Activated T-helper 2 cell treated with anti-CD3 and anti-CD28 coated beads, Interferon-gamma antibody, Interleukin-2, Interleukin-4, amounts not matched to agents 10 μg/mL and 5 μg/mL and 100 μg/mL, durations not matched to agents 14 hours and 24 hours and 36 hours (primary cell): ENCODE results near the gene NGLY1. TPM values are rescaled to one million over a fixed set of nuclear protein-coding genes. Genes with fewer than 3 reads are reported as not detected.

Experiments used
- DNase-seq: peaks from one replicate; pipeline ENCODE4 v3.0.0; 2021; ENCODE audit warnings: low spot score
- H3K27ac Mint-ChIP-seq: one replicate; pipeline ENCODE4 v1.8.0; 2021; ENCODE audit warnings: mixed read lengths
- H3K27me3 Mint-ChIP-seq: one replicate; pipeline ENCODE4 v1.8.0; 2021; ENCODE audit warnings: low read depth, mixed read lengths
- H3K36me3 Mint-ChIP-seq: one replicate; pipeline ENCODE4 v1.8.0; 2021; ENCODE audit warnings: low read depth, mixed read lengths
- H3K4me1 Mint-ChIP-seq: one replicate; pipeline ENCODE4 v1.8.0; 2021; ENCODE audit warnings: low read depth, mixed read lengths
- H3K4me3 Mint-ChIP-seq: one replicate; pipeline ENCODE4 v1.8.0; 2021; ENCODE audit warnings: low read depth, mild to moderate bottlenecking, moderate library complexity, mixed read lengths
- H3K9me3 Mint-ChIP-seq: one replicate; pipeline ENCODE4 v1.8.0; 2021; ENCODE audit warnings: mixed read lengths
- intact Hi-C: fragments of 100-400 bp; cut with micrococcal nuclease; formaldehyde crosslinking; loops from one replicate; pipeline ENCODE4 v1.15.1; 2023
- total RNA-seq: library from RNA; stranded (reverse); gene quantifications from 2 replicates; pipeline ENCODE4 v1.2.3, GENCODE V29; 2022

The NGLY1 gene, protein sequence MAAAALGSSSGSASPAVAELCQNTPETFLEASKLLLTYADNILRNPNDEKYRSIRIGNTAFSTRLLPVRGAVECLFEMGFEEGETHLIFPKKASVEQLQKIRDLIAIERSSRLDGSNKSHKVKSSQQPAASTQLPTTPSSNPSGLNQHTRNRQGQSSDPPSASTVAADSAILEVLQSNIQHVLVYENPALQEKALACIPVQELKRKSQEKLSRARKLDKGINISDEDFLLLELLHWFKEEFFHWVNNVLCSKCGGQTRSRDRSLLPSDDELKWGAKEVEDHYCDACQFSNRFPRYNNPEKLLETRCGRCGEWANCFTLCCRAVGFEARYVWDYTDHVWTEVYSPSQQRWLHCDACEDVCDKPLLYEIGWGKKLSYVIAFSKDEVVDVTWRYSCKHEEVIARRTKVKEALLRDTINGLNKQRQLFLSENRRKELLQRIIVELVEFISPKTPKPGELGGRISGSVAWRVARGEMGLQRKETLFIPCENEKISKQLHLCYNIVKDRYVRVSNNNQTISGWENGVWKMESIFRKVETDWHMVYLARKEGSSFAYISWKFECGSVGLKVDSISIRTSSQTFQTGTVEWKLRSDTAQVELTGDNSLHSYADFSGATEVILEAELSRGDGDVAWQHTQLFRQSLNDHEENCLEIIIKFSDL
- total RNA-seq: 71.6 and 78.8 TPM in 2 replicates

GRCh38 chr3:25782938-25783660 is at the start of gene NGLY1:
TSS of gene NGLY1 (minus strand) at chr3:25783443. CDS start at chr3:25783390, 53 bp downstream.
- H3K4me1 Mint-ChIP-seq: peaks cover 54% of the 10 kb centered on the region

DNA sequence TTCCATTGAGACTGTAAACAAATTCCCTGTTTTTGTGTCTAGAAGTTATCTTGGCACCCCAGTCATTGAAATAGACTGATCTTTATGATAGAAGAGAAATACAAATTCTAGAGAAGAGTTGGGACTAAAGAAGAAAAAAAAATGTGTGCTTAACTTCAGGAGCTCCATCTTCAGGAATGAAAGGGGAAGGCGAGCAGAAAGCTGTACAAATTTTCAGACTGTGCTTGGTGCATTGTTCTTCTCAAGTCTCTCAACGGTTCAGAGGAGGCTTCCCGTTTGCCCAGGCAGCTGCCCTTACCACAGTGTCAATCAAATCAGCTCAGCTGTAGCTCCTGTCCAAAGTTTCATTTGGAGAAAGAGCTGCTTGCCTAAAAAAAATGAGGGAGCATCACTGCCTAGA is 48.3 kb upstream of the NGLY1 start:
- intact Hi-C loops: no loop called here
- peaks cover 23% of the 10 kb centered on the region for H3K27me3 Mint-ChIP-seq

More at GRCh38 chr3:25782938-25783660, at the start of gene NGLY1:
- DNase-seq: peak; percentile 82
- Mint-ChIP-seq H3K27me3 (no peaks in the 10 kb centered on the region), H3K4me3 (peak within 1 kb of the TSS; percentile 87), H3K9me3 (no peaks in the 10 kb centered on the region), H3K27ac (peak within 1 kb of the TSS; percentile 83), H3K36me3 (peaks cover 27% of the 10 kb centered on the region)
- intact Hi-C loops: loop anchor here (1.0 to 10.0 kb wide), 6 partner anchors 7 to 1812 kb away; partner anchors contain the start of gene OXSM

GRCh38 chr3:25830373-25831280 is 47.4 kb upstream of the NGLY1 start:
- Mint-ChIP-seq H3K27me3 (peaks cover 22% of the 10 kb centered on the region), H3K27ac (no peak overlapping the region), H3K4me3 (no peak overlapping the region), H3K36me3 (no peaks in the 10 kb centered on the region), H3K9me3 (no peaks in the 10 kb centered on the region), H3K4me1 (peaks cover 12% of the 10 kb centered on the region)
- intact Hi-C loops: no loop called here
- DNase-seq: no peak

More for the DNA sequence above, 48.3 kb upstream of the NGLY1 start:
- no peak overlapping the region for H3K27ac Mint-ChIP-seq
- no peak for DNase-seq
- H3K36me3 Mint-ChIP-seq: no peaks in the 10 kb centered on the region
- no peaks in the 10 kb centered on the region for H3K9me3 Mint-ChIP-seq
- no peak overlapping the region for H3K4me3 Mint-ChIP-seq
- peaks cover 3% of the 10 kb centered on the region for H3K4me1 Mint-ChIP-seq

GRCh38 chr3:25826510-25826909 is 43.3 kb upstream of the NGLY1 start:
- no peak overlapping the region for H3K4me3 Mint-ChIP-seq
- no peaks in the 10 kb centered on the region for H3K36me3 Mint-ChIP-seq
- intact Hi-C loops: no loop called here

DNA sequence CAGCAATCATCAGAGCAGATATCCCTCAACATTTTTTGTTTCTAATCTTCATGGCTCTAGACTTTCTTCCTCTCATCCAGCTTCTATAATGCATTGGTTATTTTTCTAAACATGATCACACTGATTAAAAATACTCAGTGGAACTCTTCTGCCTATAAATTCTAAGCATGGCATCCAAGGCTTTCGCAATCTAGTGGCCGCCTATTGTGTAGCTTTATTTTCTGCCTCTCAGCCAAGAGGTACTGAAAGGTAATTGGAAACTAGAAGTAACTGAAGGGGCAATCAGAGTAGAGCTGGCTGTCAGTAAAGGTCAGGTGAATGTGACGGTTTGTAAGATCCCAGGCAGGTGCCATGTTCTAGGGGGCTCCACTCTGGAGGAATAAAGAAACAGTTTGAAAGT is 40.1 kb upstream of the NGLY1 start:
- H3K4me3 Mint-ChIP-seq: no peak overlapping the region
- intact Hi-C loops: no loop called here
- no peaks in the 10 kb centered on the region for H3K9me3 Mint-ChIP-seq
- DNase-seq: no peak
- H3K27ac Mint-ChIP-seq: no peak overlapping the region
- H3K4me1 Mint-ChIP-seq: peaks cover 16% of the 10 kb centered on the region
- H3K36me3 Mint-ChIP-seq: no peaks in the 10 kb centered on the region
- peaks cover 12% of the 10 kb centered on the region for H3K27me3 Mint-ChIP-seq

More at GRCh38 chr3:25826510-25826909, 43.3 kb upstream of the NGLY1 start:
- H3K27ac Mint-ChIP-seq: no peak overlapping the region
- DNase-seq: no peak
- H3K27me3 Mint-ChIP-seq: peaks cover 24% of the 10 kb centered on the region
- peaks cover 11% of the 10 kb centered on the region for H3K4me1 Mint-ChIP-seq
- H3K9me3 Mint-ChIP-seq: no peaks in the 10 kb centered on the region

DNA sequence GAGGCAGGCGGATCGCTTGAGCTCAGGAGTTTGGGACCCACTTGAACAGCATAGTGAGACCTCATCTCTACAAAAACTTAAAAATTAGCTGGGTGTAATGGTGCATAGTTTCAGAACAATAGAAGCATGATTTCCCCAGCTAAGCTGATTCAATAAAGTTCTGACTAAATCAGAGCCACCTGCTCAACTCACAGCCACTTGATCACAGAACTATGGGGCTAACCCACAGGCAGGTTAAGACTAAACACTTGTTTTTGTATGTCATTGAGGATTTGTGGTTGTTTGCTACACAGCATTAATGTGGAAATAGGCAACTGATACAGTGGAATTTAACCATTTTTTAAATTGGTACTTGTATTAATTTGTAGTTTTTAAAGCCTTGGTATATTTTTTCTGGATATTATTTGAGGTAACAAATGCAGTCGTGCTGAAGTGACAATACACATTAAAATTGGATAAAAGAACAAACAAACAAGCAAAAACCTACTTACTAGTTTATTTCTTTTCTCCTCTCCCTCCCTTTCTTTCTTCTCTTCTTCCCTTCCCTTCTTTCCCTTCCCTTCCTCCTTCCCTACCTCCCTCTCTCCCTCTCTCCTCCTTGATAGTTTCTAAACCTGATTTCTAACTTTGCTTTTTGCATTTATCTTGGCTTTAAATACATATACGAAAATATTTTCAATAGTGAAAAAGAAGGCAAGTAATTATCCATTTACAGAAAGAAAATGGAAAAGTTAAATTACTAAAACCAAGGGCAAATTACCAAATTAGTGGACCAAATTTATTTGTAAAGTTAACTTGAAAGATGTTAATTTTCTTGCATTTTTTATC is 38.7 kb upstream of the NGLY1 start:
- no peaks in the 10 kb centered on the region for H3K9me3 Mint-ChIP-seq
- no peak overlapping the region for H3K27ac Mint-ChIP-seq
- H3K4me1 Mint-ChIP-seq: peaks cover 18% of the 10 kb centered on the region
- H3K27me3 Mint-ChIP-seq: peaks cover 9% of the 10 kb centered on the region
- intact Hi-C loops: no loop called here
- no peaks in the 10 kb centered on the region for H3K36me3 Mint-ChIP-seq
- H3K4me3 Mint-ChIP-seq: no peak overlapping the region
- no peak for DNase-seq

GRCh38 chr3:25820816-25821486 is 37.7 kb upstream of the NGLY1 start:
- intact Hi-C loops: no loop called here
- H3K36me3 Mint-ChIP-seq: no peaks in the 10 kb centered on the region
- peaks cover 18% of the 10 kb centered on the region for H3K4me1 Mint-ChIP-seq
- H3K27me3 Mint-ChIP-seq: peaks cover 18% of the 10 kb centered on the region
- no peaks in the 10 kb centered on the region for H3K9me3 Mint-ChIP-seq
- no peak overlapping the region for H3K4me3 Mint-ChIP-seq
- no peak overlapping the region for H3K27ac Mint-ChIP-seq
- no peak for DNase-seq

- Mint-ChIP-seq H3K27ac (no peak overlapping the region), H3K4me1 (peaks cover 16% of the 10 kb centered on the region), H3K36me3 (no peaks in the 10 kb centered on the region), H3K4me3 (no peak overlapping the region), H3K9me3 (no peaks in the 10 kb centered on the region), H3K27me3 (peaks cover 19% of the 10 kb centered on the region)
- intact Hi-C loops: no loop called here
- DNase-seq: no peak
Measured at GRCh38 chr3:25820366-25820765, 37.1 kb upstream of the NGLY1 start.

GRCh38 chr3:25818335-25818734 is 35.1 kb upstream of the NGLY1 start:
- no peak overlapping the region for H3K27ac Mint-ChIP-seq
- no peaks in the 10 kb centered on the region for H3K36me3 Mint-ChIP-seq
- intact Hi-C loops: loop anchor here (5.0 kb wide), 1 partner anchor 36 kb away; the partner anchor contains the start of gene NGLY1
- H3K27me3 Mint-ChIP-seq: peaks cover 19% of the 10 kb centered on the region
- DNase-seq: no peak
- no peak overlapping the region for H3K4me3 Mint-ChIP-seq
- H3K9me3 Mint-ChIP-seq: no peaks in the 10 kb centered on the region
- peaks cover 16% of the 10 kb centered on the region for H3K4me1 Mint-ChIP-seq

DNA sequence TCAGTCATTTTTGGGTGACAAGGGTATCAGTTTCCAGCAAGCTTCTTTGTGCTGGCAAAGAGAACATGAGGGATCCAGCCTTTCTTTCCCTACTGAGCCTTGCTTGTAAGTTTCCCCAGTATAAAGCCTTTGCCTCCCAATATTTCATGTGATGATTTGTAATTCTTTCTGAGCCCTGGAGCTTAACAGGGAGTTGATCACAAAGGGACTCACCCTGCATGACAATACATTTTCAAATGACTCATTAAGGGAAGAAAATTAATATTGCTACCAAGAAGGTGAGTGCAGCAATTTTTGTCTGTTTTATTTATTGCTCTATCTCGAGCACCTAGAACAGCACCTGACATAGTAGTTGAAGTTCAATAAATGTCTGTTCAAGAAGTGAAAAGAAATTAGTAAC is 34.4 kb upstream of the NGLY1 start:
- Mint-ChIP-seq H3K27me3 (peaks cover 18% of the 10 kb centered on the region), H3K4me1 (peaks cover 16% of the 10 kb centered on the region), H3K27ac (no peak overlapping the region), H3K4me3 (no peak overlapping the region), H3K36me3 (no peaks in the 10 kb centered on the region), H3K9me3 (no peaks in the 10 kb centered on the region)
- intact Hi-C loops: loop anchor here (1.0 to 5.0 kb wide), 2 partner anchors 27 to 35 kb away; partner anchors contain the start of genes NGLY1 and OXSM
- DNase-seq: no peak

DNA sequence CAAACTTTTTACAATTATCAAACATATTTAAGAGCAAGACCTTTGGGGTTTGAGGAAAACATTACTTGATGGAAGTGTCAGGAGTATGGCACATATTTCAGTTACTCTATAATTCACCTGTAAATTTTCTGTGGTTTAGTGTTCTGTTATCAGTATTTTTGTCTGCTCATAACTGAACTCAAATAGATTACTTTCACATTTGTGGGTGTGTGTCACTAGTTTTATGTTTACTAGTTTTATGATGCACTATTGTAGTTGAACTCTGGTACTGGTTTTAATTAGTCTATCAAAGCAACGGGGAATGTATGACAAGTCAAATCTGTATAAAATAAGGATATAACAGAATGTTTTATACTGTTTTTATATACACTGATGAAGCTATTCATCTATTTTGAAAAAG is 33.9 kb upstream of the NGLY1 start:
- peaks cover 16% of the 10 kb centered on the region for H3K4me1 Mint-ChIP-seq
- no peak overlapping the region for H3K27ac Mint-ChIP-seq
- H3K9me3 Mint-ChIP-seq: no peaks in the 10 kb centered on the region
- no peaks in the 10 kb centered on the region for H3K36me3 Mint-ChIP-seq
- peaks cover 20% of the 10 kb centered on the region for H3K27me3 Mint-ChIP-seq
- DNase-seq: no peak
- H3K4me3 Mint-ChIP-seq: no peak overlapping the region
- intact Hi-C loops: loop anchor here (1.0 to 5.0 kb wide), 2 partner anchors 27 to 35 kb away; partner anchors contain the start of genes NGLY1 and OXSM
